Ovary (tissue), 9 donors: ENCODE data around the gene LARP4B. TPM values are rescaled to one million over a fixed set of nuclear protein-coding genes. Genes with fewer than 3 reads are reported as not detected.

ENCODE experiments used
- DNase-seq, 5 donors: peaks; one replicate each; pipeline ENCODE4 v3.0.0-alpha.2; 2019 to 2020
- H3K27ac ChIP-seq, 2 donors: fragments of 200-600 bp; one replicate each; pipeline versions ENCODE4 v1.5.1 to v1.8.0; 2019 to 2022
- H3K27me3 ChIP-seq: fragments of 200-600 bp; one replicate; pipeline ENCODE4 v1.8.0; 2022
- H3K36me3 ChIP-seq: fragments of 200-600 bp; sonication (generic); one replicate; pipeline ENCODE4 v1.5.1; 2019
- H3K4me1 ChIP-seq: one replicate; pipeline ENCODE4 v1.8.1; 2013; ENCODE audit warnings: mild to moderate bottlenecking, moderate library complexity; ENCODE audit not compliant: insufficient read depth
- H3K4me3 ChIP-seq: fragments of 200-600 bp; sonication (generic); one replicate; pipeline ENCODE4 v1.5.1; 2017
- H3K9me3 ChIP-seq, 2 donors: fragments of 200-600 bp in 1 of 2; sonication (generic) in 1 of 2; one replicate each; pipeline versions ENCODE4 v1.5.1 to v1.8.1; 2013 to 2019; ENCODE audit warnings: mild to moderate bottlenecking in 1 of 2, moderate library complexity in 1 of 2
- EP300 ChIP-seq: sonication (generic); formaldehyde crosslinking; IDR thresholded peaks from one replicate; pipeline ENCODE4 v1.6.1; 2017; ENCODE audit warnings: antibody characterized with exemption
- POLR2A ChIP-seq: fragments of 450-650 bp; IDR thresholded peaks from one replicate; pipeline ENCODE4 v1.6.1; 2017; ENCODE audit warnings: antibody characterized with exemption, mild to moderate bottlenecking, moderate library complexity
- WGBS, 3 donors: extraction: QIAGEN DNeasy Blood & Tissue Kit in 1 of 3; methylation state at CpG; one replicate each; pipeline versions ENCODE4 v1.1.5 to v1.1.7; 2013 to 2017; 5-methylcytosine and 5-hydroxymethylcytosine counted together
- intact Hi-C, 4 donors: fragments of 100-400 bp; cut with DNase I; formaldehyde crosslinking; loops; one replicate each; pipeline versions ENCODE4 v1.11.0 to v1.15.1; 2022 to 2023
- polyA plus RNA-seq, 2 donors: library from polyadenylated mRNA; stranded (reverse); fragments of 200-250 nt in 1 of 2; fragments of 350-450 nt in 1 of 2; fragmentation: Illumina TruSeq in 1 of 2; extraction: RNeasy Lipid Tissue Mini Kit (QIAGEN cat#74804) in 1 of 2; gene quantifications; one replicate each; pipeline ENCODE4 v1.2.3, GENCODE V29; 2013 to 2014
- total RNA-seq, 7 donors: library from RNA; depleted of rRNA in 2 of 7; stranded (reverse); fragments of >200 nt in 2 of 7; fragmentation: NEBNext Ultra II Directional in 3 of 7; extraction: Animal tissue kit (Norgen Biotek cat#: 25700) in 3 of 7; gene quantifications; one replicate each; pipeline versions ENCODE4 v1.1.0 to v1.2.4, GENCODE V29; 2016 to 2023
- TF ChIP-seq, protein P1 (sequence below), 3 donors: fragments of 450-650 bp in 2 of 3; fragments of 200-600 bp in 1 of 3; IDR thresholded peaks; one replicate each; pipeline versions ENCODE4 v1.5.1 to v1.8.0; 2016 to 2022; ENCODE audit warnings: antibody characterized with exemption in 3 of 3, mild to moderate bottlenecking in 1 of 3
- donor health status: DM: no; HTN: no; CAD: no; lungs with moderate emphysema.
- donor health status: DM: no; HTN: no; CAD: no.
- donor health status: Bipolar disorder and iron deficiency.
- donor health status: DM: yes; HTN: yes; CAD: no.
- donor health status: DM: no; HTN: no; CAD: no.
- donor health status: DM: yes; HTN: yes; CAD: no.

LARP4B gene
- total and polyA plus RNA-seq, 9 donors: 14.4 to 77.8 (median 54.4) TPM

DNA sequence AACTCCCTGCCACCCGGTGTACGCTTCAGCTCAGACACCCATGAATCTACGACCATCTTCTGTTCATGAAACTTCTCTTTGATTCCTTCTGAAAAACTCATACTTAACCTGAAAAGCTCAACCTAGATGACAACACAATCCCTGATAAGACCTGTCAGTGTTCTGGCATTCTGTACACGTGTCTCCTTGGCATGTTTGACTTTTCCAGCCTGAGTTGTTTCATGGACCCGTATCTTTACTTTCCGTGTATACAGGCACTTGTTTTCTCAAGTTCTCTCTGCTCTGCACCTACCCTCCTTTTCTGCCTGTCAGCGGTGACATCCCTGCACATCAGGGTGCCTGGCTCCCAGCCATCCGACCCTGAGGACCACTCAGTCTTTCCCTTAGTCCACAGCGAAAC, 103.3 kb downstream of the LARP4B start:
- no peak overlapping the region for H3K4me3 ChIP-seq
- H3K27ac ChIP-seq: no peak overlapping the region
- no peaks in the 10 kb centered on the region for H3K36me3 ChIP-seq
- 94 to 95% (median 95%) methylated on average over 9 of the region's 9 CpGs for WGBS, 3 donors
- DNase-seq: no peak
- TF ChIP-seq, protein P1, sequence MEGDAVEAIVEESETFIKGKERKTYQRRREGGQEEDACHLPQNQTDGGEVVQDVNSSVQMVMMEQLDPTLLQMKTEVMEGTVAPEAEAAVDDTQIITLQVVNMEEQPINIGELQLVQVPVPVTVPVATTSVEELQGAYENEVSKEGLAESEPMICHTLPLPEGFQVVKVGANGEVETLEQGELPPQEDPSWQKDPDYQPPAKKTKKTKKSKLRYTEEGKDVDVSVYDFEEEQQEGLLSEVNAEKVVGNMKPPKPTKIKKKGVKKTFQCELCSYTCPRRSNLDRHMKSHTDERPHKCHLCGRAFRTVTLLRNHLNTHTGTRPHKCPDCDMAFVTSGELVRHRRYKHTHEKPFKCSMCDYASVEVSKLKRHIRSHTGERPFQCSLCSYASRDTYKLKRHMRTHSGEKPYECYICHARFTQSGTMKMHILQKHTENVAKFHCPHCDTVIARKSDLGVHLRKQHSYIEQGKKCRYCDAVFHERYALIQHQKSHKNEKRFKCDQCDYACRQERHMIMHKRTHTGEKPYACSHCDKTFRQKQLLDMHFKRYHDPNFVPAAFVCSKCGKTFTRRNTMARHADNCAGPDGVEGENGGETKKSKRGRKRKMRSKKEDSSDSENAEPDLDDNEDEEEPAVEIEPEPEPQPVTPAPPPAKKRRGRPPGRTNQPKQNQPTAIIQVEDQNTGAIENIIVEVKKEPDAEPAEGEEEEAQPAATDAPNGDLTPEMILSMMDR (IDR thresholded peaks at IDR 0.05): no peak
- no peak for TF ChIP-seq EP300
- no peak for TF ChIP-seq POLR2A
- H3K9me3 ChIP-seq: no peaks in the 10 kb centered on the region
- intact Hi-C loops: no loop called here
- H3K4me1 ChIP-seq: no peaks in the 10 kb centered on the region
- no peaks in the 10 kb centered on the region for H3K27me3 ChIP-seq

DNA sequence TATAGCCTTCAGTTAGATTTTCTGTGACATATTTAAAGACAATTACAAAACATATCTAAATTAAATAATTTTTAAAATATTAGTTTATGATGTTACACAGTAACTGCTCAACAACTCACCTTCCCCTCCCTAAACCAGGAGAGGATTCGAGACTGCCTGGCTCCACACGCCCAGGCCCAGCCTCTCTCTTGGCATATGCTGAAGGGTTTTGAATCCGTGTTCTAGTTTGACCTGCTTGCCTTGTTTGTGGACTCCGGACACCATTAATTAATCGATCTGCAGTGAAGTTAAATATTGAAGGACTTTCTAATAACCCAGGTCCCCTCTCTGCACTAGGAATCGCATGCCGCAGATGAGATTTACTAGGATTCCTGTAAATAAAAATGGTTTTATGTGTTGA, 106.6 kb downstream of the LARP4B start:
- Histone ChIP-seq H3K27ac (no peak overlapping the region), H3K9me3 (no peaks in the 10 kb centered on the region), H3K4me1 (no peaks in the 10 kb centered on the region), H3K4me3 (no peak overlapping the region), H3K27me3 (no peaks in the 10 kb centered on the region), H3K36me3 (no peaks in the 10 kb centered on the region)
- 92 to 95% (median 94%) methylated on average over 7 of the region's 7 CpGs for WGBS, 3 donors
- TF ChIP-seq POLR2A: no peak
- DNase-seq: no peak
- intact Hi-C loops: no loop called here

DNA sequence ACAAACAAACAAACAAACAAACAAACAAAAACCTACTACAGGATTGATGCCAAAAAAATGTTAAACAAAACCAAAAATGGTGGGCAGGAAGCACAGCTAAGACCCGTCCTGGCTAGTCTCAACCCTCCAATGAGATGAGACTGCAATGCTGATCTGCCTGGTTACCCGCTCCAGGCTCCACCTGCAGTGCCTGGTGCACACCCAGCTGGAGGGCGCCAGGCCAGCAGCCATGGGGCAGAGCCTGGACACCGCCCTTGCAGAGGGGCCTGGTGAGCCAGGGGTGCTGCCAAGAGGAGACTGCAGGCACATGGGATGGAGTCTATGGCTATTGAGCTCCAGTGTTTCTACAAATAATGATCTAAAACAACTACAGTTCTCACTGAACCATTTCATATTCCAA, 107.0 kb downstream of the LARP4B start:
- Histone ChIP-seq H3K36me3 (no peaks in the 10 kb centered on the region), H3K27ac (no peak overlapping the region), H3K4me1 (no peaks in the 10 kb centered on the region), H3K9me3 (no peaks in the 10 kb centered on the region), H3K4me3 (no peak overlapping the region), H3K27me3 (no peaks in the 10 kb centered on the region)
- intact Hi-C loops: no loop called here
- TF ChIP-seq, protein P1 (IDR thresholded peaks at IDR 0.05): no peak
- TF ChIP-seq EP300: no peak
- no peak for TF ChIP-seq POLR2A
- 88 to 96% (median 95%) methylated on average over 4 of the region's 4 CpGs for WGBS, 3 donors
- no peak for DNase-seq

DNA sequence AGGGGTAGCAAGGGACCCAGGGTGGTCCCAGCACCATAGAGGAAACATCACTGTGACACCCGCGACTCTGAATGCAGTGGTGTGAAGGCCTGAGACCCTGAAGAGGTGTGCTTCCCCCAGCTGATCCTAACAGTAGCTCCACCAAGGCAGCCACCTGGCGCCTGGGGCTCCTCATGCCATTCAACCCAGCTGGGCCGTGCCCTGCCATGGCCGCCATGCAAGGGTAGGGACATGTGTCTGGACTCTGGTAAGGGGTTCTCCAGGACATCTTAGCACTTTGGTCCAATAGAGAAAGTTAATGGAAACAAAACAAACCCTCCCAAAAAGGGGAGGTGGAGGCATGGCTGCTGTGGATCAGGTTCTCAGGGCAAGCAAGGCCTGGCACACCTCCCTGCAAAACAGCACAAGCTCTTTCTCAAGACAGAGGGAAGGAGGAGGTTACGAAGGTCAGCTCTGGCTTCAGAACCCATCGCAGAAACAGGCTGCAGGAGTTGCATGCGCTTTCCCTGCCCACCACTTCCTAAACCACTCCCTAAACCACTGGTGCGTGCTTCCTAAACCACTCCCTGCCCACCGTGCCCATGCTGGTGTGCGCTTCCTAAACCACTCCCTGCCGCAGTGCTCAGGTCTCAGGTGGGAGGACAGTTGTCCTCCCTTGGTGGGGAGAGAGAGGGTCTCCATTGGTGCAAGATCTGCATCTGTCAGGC, 108.7 kb downstream of the LARP4B start:
- no peak overlapping the region for H3K27ac ChIP-seq
- no peak for TF ChIP-seq POLR2A
- TF ChIP-seq, protein P1 (IDR thresholded peaks at IDR 0.05): no peak
- no peak for TF ChIP-seq EP300
- intact Hi-C loops: no loop called here
- H3K27me3 ChIP-seq: no peaks in the 10 kb centered on the region
- H3K4me1 ChIP-seq: no peaks in the 10 kb centered on the region
- no peak overlapping the region for H3K4me3 ChIP-seq
- no peaks in the 10 kb centered on the region for H3K9me3 ChIP-seq
- 95 to 98% (median 97%) methylated on average over 12 of the region's 12 CpGs for WGBS, 3 donors
- DNase-seq: no peak
- H3K36me3 ChIP-seq: no peaks in the 10 kb centered on the region

DNA sequence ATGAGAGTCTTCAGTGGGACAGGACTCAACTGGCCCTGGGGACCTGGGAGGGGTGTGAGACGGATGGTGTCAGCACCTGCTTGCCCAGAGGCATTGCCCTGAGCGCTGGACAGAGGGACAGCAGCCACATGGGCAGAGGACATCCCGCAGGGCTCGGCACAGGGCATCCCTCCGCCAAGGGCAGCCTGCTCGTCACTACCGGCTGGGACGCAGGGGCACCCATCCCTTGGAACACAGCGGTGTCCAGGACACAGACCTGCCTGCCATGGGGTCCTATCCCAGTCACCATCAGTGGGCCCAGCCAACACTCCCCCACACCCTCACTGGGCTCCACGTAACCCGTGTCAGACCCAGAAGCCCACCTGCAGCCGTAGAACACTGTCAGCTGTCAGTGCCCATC, 109.3 kb downstream of the LARP4B start:
- H3K27ac ChIP-seq: no peak overlapping the region
- DNase-seq: no peak
- 97 to 99% (median 97%) methylated on average over 12 of the region's 12 CpGs for WGBS, 3 donors
- H3K27me3 ChIP-seq: no peaks in the 10 kb centered on the region
- H3K4me3 ChIP-seq: no peak overlapping the region
- intact Hi-C loops: no loop called here
- no peaks in the 10 kb centered on the region for H3K36me3 ChIP-seq
- TF ChIP-seq, protein P1 (IDR thresholded peaks at IDR 0.05): no peak
- TF ChIP-seq EP300: no peak
- no peak for TF ChIP-seq POLR2A
- H3K4me1 ChIP-seq: no peaks in the 10 kb centered on the region
- no peaks in the 10 kb centered on the region for H3K9me3 ChIP-seq
